SK-N-SH (cell line): ENCODE results near the gene SRGAP1. TPM values are rescaled to one million over a fixed set of nuclear protein-coding genes. Genes with fewer than 3 reads are reported as not detected.
A peak's percentile ranks its signal among the peaks of the same experiment; 100 is the strongest.

Experiments
- CTCF ChIA-PET: fragments of 300-600, 350-600 bp; formaldehyde crosslinking; extraction: SDS; loops from one replicate; lab custom pipeline; 2021; lab: Yijun Ruan, JAX
- POLR2A ChIA-PET: fragments of 350-600 bp; sonication (Branson Sonifier 250); formaldehyde crosslinking; extraction: SDS; loops from one replicate; lab custom pipeline; 2020; ENCODE audit warnings: antibody characterized with exemption, inconsistent platforms; lab: Yijun Ruan, JAX
- DNase-seq: peaks from one replicate; pipeline ENCODE4 v3.0.0; 2012
- H2AFZ ChIP-seq: fragments of 200-600 bp; sonication (generic); 2 replicates; pipeline ENCODE4 v1.8.1; 2016; ENCODE audit warnings: antibody characterized with exemption, mild to moderate bottlenecking, low read depth
- H3F3A ChIP-seq: fragments of 200-600 bp; sonication (generic); replicated peaks from 2 replicates; pipeline ENCODE3; 2016; ENCODE audit warnings: antibody characterized with exemption, mild to moderate bottlenecking; ENCODE audit not compliant: insufficient read depth
- H3K27ac ChIP-seq, 2 experiments: fragments of 200-500 bp in 1 of 2; fragments of 200-600 bp in 1 of 2; sonication (Bioruptor generic) in 1 of 2; sonication (generic), shearing (Covaris generic) in 1 of 2; 2 replicates each; pipeline versions ENCODE4 v1.5.1 to v1.6.1; 2014 to 2016; ENCODE audit warnings: low read depth in 2 of 2, inconsistent platforms in 1 of 2, low read length in 1 of 2, mild to moderate bottlenecking in 1 of 2, mixed read lengths in 1 of 2
- H3K27me3 ChIP-seq: fragments of 200-600 bp; sonication (generic), shearing (Covaris generic); 2 replicates; pipeline ENCODE4 v1.6.1; 2016; ENCODE audit warnings: mixed run types; ENCODE audit not compliant: insufficient read depth
- H3K36me3 ChIP-seq, 2 experiments: fragments of 200-500 bp in 1 of 2; fragments of 200-600 bp in 1 of 2; sonication (Bioruptor generic) in 1 of 2; sonication (generic) in 1 of 2; replicated peaks in 1 of 2; 2 replicates each; pipeline versions ENCODE3 to v1.5.1; 2014 to 2016; ENCODE audit warnings: low read length in 1 of 2, mild to moderate bottlenecking in 1 of 2; ENCODE audit not compliant: insufficient read depth in 2 of 2, control insufficient read depth in 1 of 2
- H3K4me1 ChIP-seq, 2 experiments: fragments of 200-500 bp in 1 of 2; fragments of 200-600 bp in 1 of 2; sonication (Bioruptor generic) in 1 of 2; sonication (generic), shearing (Covaris generic) in 1 of 2; 2 replicates each; pipeline versions ENCODE4 v1.5.1 to v1.6.1; 2014 to 2016; ENCODE audit warnings: low read depth in 1 of 2, low read length in 1 of 2, mixed run types in 1 of 2; ENCODE audit not compliant: insufficient read depth in 2 of 2, control insufficient read depth in 1 of 2
- H3K4me2 ChIP-seq: fragments of 200-600 bp; sonication (generic), shearing (Covaris generic); 2 replicates; pipeline ENCODE4 v1.6.1; 2017; ENCODE audit warnings: mixed run types
- H3K4me3 ChIP-seq, 2 experiments: fragments of 200-500 bp in 1 of 2; fragments of 200-600 bp in 1 of 2; sonication (Bioruptor generic) in 1 of 2; sonication (generic), shearing (Covaris generic) in 1 of 2; 2 replicates each; pipeline versions ENCODE4 v1.5.1 to v1.8.1; 2014 to 2016; ENCODE audit warnings: low read depth in 2 of 2, inconsistent platforms in 1 of 2, low read length in 1 of 2, mild to moderate bottlenecking in 1 of 2, mixed read lengths in 1 of 2, moderate library complexity in 1 of 2
- H3K79me2 ChIP-seq: fragments of 200-600 bp; sonication (generic); 2 replicates; pipeline ENCODE4 v1.8.1; 2017; ENCODE audit warnings: mild to moderate bottlenecking; ENCODE audit not compliant: insufficient read depth
- H3K9ac ChIP-seq: fragments of 200-600 bp; sonication (generic); 2 replicates; pipeline ENCODE4 v1.6.1; 2017; ENCODE audit warnings: mixed run types
- H3K9me2 ChIP-seq: fragments of 200-600 bp; sonication (generic); 2 replicates; pipeline ENCODE4 v1.6.1; 2017; ENCODE audit warnings: mixed run types
- H3K9me3 ChIP-seq: fragments of 200-600 bp; sonication (generic); 2 replicates; pipeline ENCODE4 v1.6.1; 2017; ENCODE audit warnings: mixed run types, mild to moderate bottlenecking, moderate library complexity
- H4K20me1 ChIP-seq: fragments of 200-600 bp; sonication (generic); 2 replicates; pipeline ENCODE4 v1.6.1; 2017; ENCODE audit warnings: mild to moderate bottlenecking, mixed run types; ENCODE audit not compliant: insufficient read depth
- CTCF ChIP-seq: fragments of 200-600 bp; sonication (generic); IDR thresholded peaks from 2 replicates; pipeline ENCODE4 v1.6.1; 2017; ENCODE audit warnings: antibody characterized with exemption, mild to moderate bottlenecking, moderate library complexity
- EP300 ChIP-seq, 2 experiments: IDR thresholded peaks; 2 replicates each; pipeline versions ENCODE4 v1.4.0 to v1.6.1; 2012; ENCODE audit warnings: borderline replicate concordance in 1 of 2, low read depth in 1 of 2, low read length in 1 of 2
- EZH2phosphoT487 ChIP-seq: fragments of 200-600 bp; sonication (generic); IDR thresholded peaks from 2 replicates; pipeline ENCODE4 v1.6.1; 2017; ENCODE audit warnings: low read depth, mixed run types, mild to moderate bottlenecking, antibody characterized with exemption, moderate library complexity, borderline replicate concordance
- GATA2 ChIP-seq: sonication (generic); formaldehyde crosslinking; IDR thresholded peaks from 2 replicates; pipeline ENCODE4 v1.5.0; 2020; ENCODE audit warnings: mild to moderate bottlenecking, missing genetic modification reagents
- MXI1 ChIP-seq: IDR thresholded peaks from 2 replicates; pipeline ENCODE4 v1.6.1; 2012; ENCODE audit warnings: mild to moderate bottlenecking, low read depth, low read length, improper control_type of control experiment
- RAD21 ChIP-seq: IDR thresholded peaks from 2 replicates; pipeline ENCODE4 v1.6.1; 2012; ENCODE audit warnings: mild to moderate bottlenecking, low read length
- RCOR1 ChIP-seq: fragments of 150-350 bp; IDR thresholded peaks from 2 replicates; pipeline ENCODE4 v1.6.1; 2017; ENCODE audit warnings: antibody characterized with exemption, low read length
- RFX5 ChIP-seq: IDR thresholded peaks from 2 replicates; pipeline ENCODE4 v1.6.1; 2012; ENCODE audit warnings: mild to moderate bottlenecking, improper control_type of control experiment, low read length
- RXRA ChIP-seq: IDR thresholded peaks from 2 replicates; pipeline ENCODE4 v1.4.0; 2012; ENCODE audit warnings: low read depth, mild to moderate bottlenecking, borderline replicate concordance
- SIN3A ChIP-seq: IDR thresholded peaks from 2 replicates; pipeline ENCODE4 v1.6.1; 2012; ENCODE audit warnings: low read depth, mild to moderate bottlenecking, low read length, moderate library complexity, borderline replicate concordance
- TEAD4 ChIP-seq: IDR thresholded peaks from 2 replicates; pipeline ENCODE4 v1.4.0; 2012; ENCODE audit warnings: mild to moderate bottlenecking, borderline replicate concordance; ENCODE audit not compliant: insufficient read depth
- USF1 ChIP-seq: IDR thresholded peaks from 2 replicates; pipeline ENCODE4 v1.4.0; 2012; ENCODE audit warnings: low read depth, borderline replicate concordance
- WGBS: methylation state at CpG from one replicate; pipeline ENCODE4 v1.1.6; 2017; ENCODE audit warnings: low lambda C conversion rate; 5-methylcytosine and 5-hydroxymethylcytosine counted together
- polyA plus RNA-seq, 3 experiments: library from polyadenylated mRNA; depleted of rRNA; stranded (reverse); fragments of >200 nt; gene quantifications; 2 replicates each; pipeline ENCODE4 v1.2.3, GENCODE V29; 2012

SRGAP1 gene
- polyA plus RNA-seq, 1 of the 3 experiments (the other 2 are of a cell fraction) = 2.6 TPM

GRCh38 chr12:63940310-63941005, 96.0 kb downstream of the SRGAP1 start:
- H3K4me3 ChIP-seq = no peak overlapping the region
- H3K9ac ChIP-seq = no peak overlapping the region
- no peaks in the 10 kb centered on the region for H4K20me1 ChIP-seq
- H3K4me2 ChIP-seq = no peak overlapping the region
- H3K27me3 ChIP-seq = no peaks in the 10 kb centered on the region
- H3K79me2 ChIP-seq = peaks cover 30% of the 10 kb centered on the region; the same call in 1 of the 2 replicates
- H2AFZ ChIP-seq = no peak overlapping the region
- no peak for TF ChIP-seq SIN3A
- TF ChIP-seq RAD21 = peak; percentile 57
- TF ChIP-seq MXI1 = no peak
- TF ChIP-seq GATA2 (CRISPR knock-in tag) = peak; percentile 78
- TF ChIP-seq RCOR1 = peak; percentile 60
- peak in 1 of 2 experiments; percentile 66; a peak in 1 of 4 replicates for TF ChIP-seq EP300 (IDR thresholded peaks at IDR 0.05; ENCODE audit: borderline replicate concordance in 1 of 2, low read depth in 1 of 2, low read length in 1 of 2)
- DNase-seq = peak; percentile 52
- peaks cover 16 to 48% of the 10 kb centered on the region in 2 experiments; a peak in 3 of 4 replicates for H3K4me1 ChIP-seq
- ChIA-PET CTCF (interaction anchor here (0.9 to 4.4 kb wide), 5 partner anchors 15 to 241 kb away, joined by 3 to 25 read pairs (median 4); partner anchors contain the start of gene SRGAP1), POLR2A (interaction anchor here (0.7 kb wide), 1 partner anchor 96 kb away, joined by 3 read pairs; the partner anchor contains the start of gene SRGAP1)
- H3K9me2 ChIP-seq = no peaks in the 10 kb centered on the region
- no peaks in the 10 kb centered on the region for H3K36me3 ChIP-seq
- 42% methylated on average over 7 of the region's 7 CpGs for WGBS
- H3F3A ChIP-seq = no peaks in the 10 kb centered on the region
- H3K27ac ChIP-seq = peak overlapping the region in 1 of 2 experiments; percentile 97; a peak in 2 of 4 replicates
- no peaks in the 10 kb centered on the region for H3K9me3 ChIP-seq

GRCh38 chr12:63941166-63941800, 96.8 kb downstream of the SRGAP1 start:
- ChIA-PET CTCF (interaction anchor here (1.2 to 4.4 kb wide), 4 partner anchors 54 to 240 kb away, joined by 3 to 25 read pairs (median 4); partner anchors contain the start of gene SRGAP1), POLR2A (no interaction called here)
- Histone ChIP-seq H3K9ac (no peak overlapping the region), H3K36me3 (no peaks in the 10 kb centered on the region), H3K4me3 (no peak overlapping the region), H2AFZ (no peak overlapping the region), H3K4me2 (no peak overlapping the region), H3K79me2 (peaks cover 29% of the 10 kb centered on the region; the same call in 1 of the 2 replicates), H4K20me1 (no peaks in the 10 kb centered on the region), H3K9me3 (no peaks in the 10 kb centered on the region), H3K27me3 (no peaks in the 10 kb centered on the region), H3K4me1 (peaks cover 19 to 52% of the 10 kb centered on the region in 2 experiments; a peak in 3 of 4 replicates), H3F3A (no peaks in the 10 kb centered on the region), H3K9me2 (no peaks in the 10 kb centered on the region), H3K27ac (peak overlapping the region in 1 of 2 experiments; percentile 97; a peak in 2 of 4 replicates)
- TF ChIP-seq EZH2phosphoT487 (no peak), CTCF (no peak), USF1 (no peak), RFX5 (no peak), TEAD4 (no peak), RXRA (no peak), GATA2 (CRISPR knock-in tag) (no peak), EP300 (IDR thresholded peaks at IDR 0.05; ENCODE audit: borderline replicate concordance in 1 of 2, low read depth in 1 of 2, low read length in 1 of 2) (no peak), RAD21 (no peak)
- no peak for DNase-seq
- 91% methylated on average over 3 of the region's 3 CpGs for WGBS
